ENCODE measurements around the gene IQCB1. TPM values are rescaled to one million over a fixed set of nuclear protein-coding genes. Genes with fewer than 3 reads are reported as not detected.

IQCB1 gene
- total and polyA plus RNA-seq, 2 of the 8 experiments (the other 6 are each of a cell fraction or from before 2014, with no cell fraction given), result 21.7 to 31.2 TPM

GRCh38 chr3:121786485-121786884, 48.4 kb downstream of the IQCB1 start:
- H4K8ac ChIP-seq (ENCODE audit: extremely low read depth, insufficient read depth, low read length), result no peak overlapping the region
- no peak overlapping the region for H2BK5ac ChIP-seq (ENCODE audit: low read depth, low read length)
- no peaks in the 10 kb centered on the region for H4K20me1 ChIP-seq (replicated peaks in 1 of 2; ENCODE audit: control insufficient read depth in 1 of 2, insufficient read depth in 2 of 2, low read length in 2 of 2)
- no peak overlapping the region for H2BK15ac ChIP-seq (ENCODE audit: low read length)
- no peak overlapping the region for H3K4ac ChIP-seq (replicated peaks; ENCODE audit: insufficient read length, low read depth, low read length)
- H3K9me3 ChIP-seq (ENCODE audit: insufficient read depth in 2 of 2, low read depth in 1 of 2, low read length in 1 of 2), result no peaks in the 10 kb centered on the region
- no peak overlapping the region for H2BK20ac ChIP-seq (ENCODE audit: low read length)
- H3K14ac ChIP-seq (ENCODE audit: insufficient read length), result no peak overlapping the region
- no peak overlapping the region for H3K27ac ChIP-seq (ENCODE audit: low read depth, low read length)
- no peak overlapping the region for H4K5ac ChIP-seq (ENCODE audit: insufficient read length, low read depth, low read length)
- H3K27me3 ChIP-seq (replicated peaks in 1 of 4; ENCODE audit: control insufficient read depth in 3 of 4, extremely low read depth in 1 of 4, insufficient read depth in 3 of 4, low read length in 3 of 4), result no peaks in the 10 kb centered on the region
- H3K36me3 ChIP-seq (ENCODE audit: control insufficient read depth in 2 of 4, insufficient read depth in 4 of 4, low read length in 3 of 4), result peaks cover 0 to 46% (median 24%) of the 10 kb centered on the region in 4 experiments; a peak in 6 of 8 replicates
- TF ChIP-seq SUZ12 (IDR thresholded peaks at IDR 0.05; ENCODE audit: low read length), result no peak
- TF ChIP-seq RNF2 (IDR thresholded peaks at IDR 0.05; ENCODE audit: borderline replicate concordance, low read depth, low read length, missing control alignments, poor library complexity, severe bottlenecking), result no peak
- no peak for TF ChIP-seq GABPA (IDR thresholded peaks at IDR 0.05; ENCODE audit: borderline replicate concordance, insufficient read depth, low read length)
- no peak for TF ChIP-seq CBX5 (IDR thresholded peaks at IDR 0.05; ENCODE audit: low read depth, low read length)
- no peak for TF ChIP-seq CBX8 (IDR thresholded peaks at IDR 0.05; ENCODE audit: borderline replicate concordance, low read depth, low read length)
- no peak overlapping the region for H2AFZ ChIP-seq (ENCODE audit: low read length)
- 88% methylated on average over 2 of the region's 2 CpGs; no CpG with 5 or more reads in 1 of the 2 experiments for WGBS, 2 experiments (ENCODE audit: extremely low coverage in 1 of 2, insufficient coverage in 1 of 2, insufficient read length in 1 of 2, insufficient replicate concordance in 2 of 2, low coverage in 1 of 2, low lambda C conversion rate in 2 of 2, missing lambda C conversion rate in 1 of 2)
- ChIA-PET CTCF (ENCODE audit: partially characterized antibody) (interaction anchor here (1.3 kb wide), 1 partner anchor 236 kb away, joined by 3 read pairs; no protein-coding TSS in a partner anchor), POLR2A (ENCODE audit: partially characterized antibody) (no interaction called here)
- H3K4me3 ChIP-seq (ENCODE audit: extremely low read depth in 1 of 4, insufficient read depth in 2 of 4, low read depth in 3 of 4, low read length in 4 of 4), result no peak overlapping the region
- H2BK12ac ChIP-seq (ENCODE audit: low read depth, low read length), result no peak overlapping the region
- H3K4me1 ChIP-seq (replicated peaks in 1 of 4; ENCODE audit: control insufficient read depth in 3 of 4, insufficient read depth in 4 of 4, low read length in 3 of 4), result no peaks in the 10 kb centered on the region
- H3K56ac ChIP-seq (replicated peaks; ENCODE audit: insufficient read length, low read depth, low read length), result no peak overlapping the region
- H3K4me2 ChIP-seq (ENCODE audit: insufficient read depth in 1 of 2, low read depth in 2 of 2, low read length in 2 of 2), result no peak overlapping the region
- H3K79me1 ChIP-seq (ENCODE audit: low read depth, low read length), result no peaks in the 10 kb centered on the region
- H3K18ac ChIP-seq (ENCODE audit: extremely low read depth, low read length), result no peak overlapping the region
- H2BK120ac ChIP-seq (replicated peaks; ENCODE audit: low read depth, low read length), result no peak overlapping the region
- no peaks in the 10 kb centered on the region for H3K79me2 ChIP-seq (ENCODE audit: control insufficient read depth in 1 of 2, insufficient read depth in 2 of 2, low read length in 2 of 2)
- H3K23me2 ChIP-seq (ENCODE audit: low read depth, low read length), result no peaks in the 10 kb centered on the region
- H2AK5ac ChIP-seq (ENCODE audit: low read depth, low read length), result no peak overlapping the region
- no peak overlapping the region for H3K9ac ChIP-seq (replicated peaks in 1 of 4; ENCODE audit: extremely low read depth in 1 of 4, low read depth in 3 of 4, low read length in 3 of 4)
- no peak overlapping the region for H4K91ac ChIP-seq (replicated peaks; ENCODE audit: insufficient read length, low read length)
- no peak for FAIRE-seq
- no peak for DNase-seq (ENCODE audit: low read depth in 1 of 2, low spot score in 2 of 2)
- H3K23ac ChIP-seq (ENCODE audit: insufficient read length), result no peak overlapping the region
